Peyer's patch (tissue), 4 donors: ENCODE results near the gene CRMP1.

Experiments used
- POLR2A ChIP-seq, 2 donors: fragments of 450-650 bp; IDR thresholded peaks; one replicate each; pipeline ENCODE4 v1.5.1; 2017; ENCODE audit warnings: antibody characterized with exemption in 2 of 2, mild to moderate bottlenecking in 2 of 2, moderate library complexity in 2 of 2
- TF ChIP-seq, protein P1 (sequence below), 6 experiments: fragments of 450-650 bp in 4 of 6; fragments of 200-600 bp in 2 of 6; sonication (generic) in 1 of 6; IDR thresholded peaks; one replicate each; pipeline ENCODE4 v1.5.1; 2017 to 2019; ENCODE audit warnings: antibody characterized with exemption in 6 of 6, mild to moderate bottlenecking in 3 of 6, moderate library complexity in 1 of 6

DNA sequence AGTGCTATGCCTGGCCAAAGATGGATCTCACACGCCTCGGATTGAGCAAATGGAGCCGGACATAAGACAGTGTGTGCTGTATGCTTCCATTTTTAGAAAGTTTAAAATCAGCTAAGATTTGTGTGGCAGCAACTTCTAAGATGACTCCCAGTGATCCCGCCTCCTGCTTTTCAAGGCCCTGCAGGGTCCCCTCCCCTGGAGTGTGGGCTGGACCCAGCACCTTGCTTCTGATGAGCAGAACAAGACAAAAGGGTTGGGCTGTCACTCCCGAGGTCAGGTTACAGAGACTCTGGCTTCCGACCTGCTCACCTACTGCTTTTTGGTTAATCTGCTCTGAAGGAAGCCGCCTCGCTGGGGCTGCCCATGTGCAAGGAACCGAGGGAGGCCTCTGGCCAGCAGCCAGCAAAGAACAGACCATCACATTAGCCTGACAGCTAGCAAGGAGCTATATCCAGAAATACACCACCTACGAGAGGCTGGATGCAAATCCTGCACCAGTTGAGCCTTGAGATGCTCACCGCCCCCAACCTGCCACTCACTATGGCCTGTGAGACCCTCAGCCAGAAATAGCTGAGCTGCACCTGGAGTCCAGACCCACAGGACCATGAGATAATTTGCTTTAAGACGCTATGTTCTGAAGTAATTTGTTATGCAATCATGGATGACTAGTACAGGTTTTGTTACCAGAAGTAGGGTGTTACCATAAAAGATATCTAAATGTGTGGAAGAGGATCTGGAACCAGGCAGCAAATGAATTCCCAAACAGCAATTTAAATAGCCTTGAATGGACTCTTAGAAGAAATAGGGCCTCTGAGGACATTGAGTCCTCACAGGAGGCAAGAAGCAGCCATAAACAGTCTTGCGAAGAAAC, 47.6 kb downstream of the CRMP1 start:
- TF ChIP-seq, protein P1, sequence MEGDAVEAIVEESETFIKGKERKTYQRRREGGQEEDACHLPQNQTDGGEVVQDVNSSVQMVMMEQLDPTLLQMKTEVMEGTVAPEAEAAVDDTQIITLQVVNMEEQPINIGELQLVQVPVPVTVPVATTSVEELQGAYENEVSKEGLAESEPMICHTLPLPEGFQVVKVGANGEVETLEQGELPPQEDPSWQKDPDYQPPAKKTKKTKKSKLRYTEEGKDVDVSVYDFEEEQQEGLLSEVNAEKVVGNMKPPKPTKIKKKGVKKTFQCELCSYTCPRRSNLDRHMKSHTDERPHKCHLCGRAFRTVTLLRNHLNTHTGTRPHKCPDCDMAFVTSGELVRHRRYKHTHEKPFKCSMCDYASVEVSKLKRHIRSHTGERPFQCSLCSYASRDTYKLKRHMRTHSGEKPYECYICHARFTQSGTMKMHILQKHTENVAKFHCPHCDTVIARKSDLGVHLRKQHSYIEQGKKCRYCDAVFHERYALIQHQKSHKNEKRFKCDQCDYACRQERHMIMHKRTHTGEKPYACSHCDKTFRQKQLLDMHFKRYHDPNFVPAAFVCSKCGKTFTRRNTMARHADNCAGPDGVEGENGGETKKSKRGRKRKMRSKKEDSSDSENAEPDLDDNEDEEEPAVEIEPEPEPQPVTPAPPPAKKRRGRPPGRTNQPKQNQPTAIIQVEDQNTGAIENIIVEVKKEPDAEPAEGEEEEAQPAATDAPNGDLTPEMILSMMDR (IDR thresholded peaks at IDR 0.05) = no peak
- TF ChIP-seq POLR2A (IDR thresholded peaks at IDR 0.05) = no peak
